H9 (cell line): ENCODE data around the gene GSKIP. TPM values are rescaled to one million over a fixed set of nuclear protein-coding genes. Genes with fewer than 3 reads are reported as not detected.

Experiments used
- DNase-seq: peaks from one replicate; pipeline ENCODE4 v3.0.0-alpha.2; 2017
- H2AFZ ChIP-seq: one replicate; pipeline ENCODE4 v1.6.1; 2013; ENCODE audit warnings: mild to moderate bottlenecking, low read length, control low read depth, moderate library complexity
- H2AK5ac ChIP-seq: 2 replicates; pipeline ENCODE4 v1.6.1; 2013; ENCODE audit warnings: low read length, control low read depth, mixed read lengths; ENCODE audit not compliant: insufficient read length
- H2BK120ac ChIP-seq: one replicate; pipeline ENCODE4 v1.6.1; 2013; ENCODE audit warnings: low read depth, mild to moderate bottlenecking, low read length, control low read depth, inconsistent platforms; ENCODE audit not compliant: poor library complexity, severe bottlenecking
- H2BK12ac ChIP-seq: 2 replicates; pipeline ENCODE4 v1.6.1; 2013; ENCODE audit warnings: low read length, control low read depth, mixed read lengths, low read depth; ENCODE audit not compliant: insufficient read length
- H2BK15ac ChIP-seq: 2 replicates; pipeline ENCODE4 v1.6.1; 2013; ENCODE audit warnings: low read depth, low read length, control low read depth
- H2BK20ac ChIP-seq: one replicate; pipeline ENCODE4 v1.6.1; 2013; ENCODE audit warnings: low read depth, mild to moderate bottlenecking, low read length, control low read depth, inconsistent platforms; ENCODE audit not compliant: poor library complexity, severe bottlenecking
- H2BK5ac ChIP-seq: 2 replicates; pipeline ENCODE4 v1.6.1; 2013; ENCODE audit warnings: low read length, control low read depth, mixed read lengths; ENCODE audit not compliant: insufficient read length
- H3K14ac ChIP-seq: 2 replicates; pipeline ENCODE4 v1.6.1; 2013; ENCODE audit warnings: low read length, control low read depth; ENCODE audit not compliant: insufficient read depth
- H3K18ac ChIP-seq: 2 replicates; pipeline ENCODE4 v1.6.1; 2013; ENCODE audit warnings: low read depth, mild to moderate bottlenecking, mixed read lengths, low read length, control low read depth; ENCODE audit not compliant: insufficient read length
- H3K23ac ChIP-seq: 2 replicates; pipeline ENCODE4 v1.6.1; 2013; ENCODE audit warnings: low read length, control low read depth, mixed read lengths, low read depth; ENCODE audit not compliant: insufficient read length
- H3K23me2 ChIP-seq: 2 replicates; pipeline ENCODE4 v1.6.1; 2013; ENCODE audit warnings: low read depth, mild to moderate bottlenecking, mixed read lengths, low read length, control low read depth; ENCODE audit not compliant: insufficient read length, poor library complexity, severe bottlenecking
- H3K27ac ChIP-seq: 2 replicates; pipeline ENCODE4 v1.5.1; 2013; ENCODE audit warnings: low read length, control low read depth, mixed read lengths, low read depth; ENCODE audit not compliant: insufficient read length
- H3K27me3 ChIP-seq: 2 replicates; pipeline ENCODE4 v1.6.1; 2013; ENCODE audit warnings: low read length, control low read depth, inconsistent platforms; ENCODE audit not compliant: insufficient read depth
- H3K4ac ChIP-seq: 2 replicates; pipeline ENCODE4 v1.6.1; 2013; ENCODE audit warnings: low read depth, mild to moderate bottlenecking, control low read depth, inconsistent platforms, low read length, moderate library complexity
- H3K4me1 ChIP-seq: 2 replicates; pipeline ENCODE4 v1.6.1; 2013; ENCODE audit warnings: low read length, control low read depth, inconsistent platforms; ENCODE audit not compliant: insufficient read depth
- H3K4me2 ChIP-seq: 2 replicates; pipeline ENCODE4 v1.6.1; 2013; ENCODE audit warnings: low read length, control low read depth, mixed read lengths; ENCODE audit not compliant: insufficient read length, insufficient read depth
- H3K56ac ChIP-seq: 2 replicates; pipeline ENCODE4 v1.6.1; 2013; ENCODE audit warnings: low read depth, mild to moderate bottlenecking, mixed read lengths, low read length, control low read depth; ENCODE audit not compliant: insufficient read length
- H3K79me1 ChIP-seq: 2 replicates; pipeline ENCODE4 v1.6.1; 2013; ENCODE audit warnings: low read depth, mild to moderate bottlenecking, moderate library complexity, low read length, control low read depth, inconsistent platforms; ENCODE audit not compliant: insufficient read depth, poor library complexity, severe bottlenecking
- H3K79me2 ChIP-seq: 2 replicates; pipeline ENCODE4 v1.6.1; 2013; ENCODE audit warnings: low read length, control low read depth, inconsistent platforms; ENCODE audit not compliant: insufficient read depth
- H3K9ac ChIP-seq: 2 replicates; pipeline ENCODE4 v1.6.1; 2013; ENCODE audit warnings: low read length, control low read depth, mixed read lengths; ENCODE audit not compliant: insufficient read length; ENCODE audit errors: extremely low read depth
- H3K9me3 ChIP-seq: one replicate; pipeline ENCODE4 v1.6.1; 2013; ENCODE audit warnings: low read depth, low read length, inconsistent platforms; ENCODE audit not compliant: control insufficient read depth
- H3T11ph ChIP-seq: one replicate; pipeline ENCODE4 v1.6.1; 2013; ENCODE audit warnings: mild to moderate bottlenecking, low read length, control low read depth, inconsistent platforms
- H4K20me1 ChIP-seq: one replicate; pipeline ENCODE4 v1.6.1; 2013; ENCODE audit not compliant: control insufficient read depth, insufficient read length, insufficient read depth
- H4K5ac ChIP-seq: 2 replicates; pipeline ENCODE4 v1.6.1; 2013; ENCODE audit warnings: low read depth, mild to moderate bottlenecking, mixed read lengths, low read length, control low read depth; ENCODE audit not compliant: insufficient read length
- H4K8ac ChIP-seq: replicated peaks from 2 replicates; pipeline ENCODE4 v1.6.1; 2013; ENCODE audit warnings: low read length, control low read depth, mixed read lengths, low read depth; ENCODE audit not compliant: insufficient read length
- H4K91ac ChIP-seq: 2 replicates; pipeline ENCODE4 v1.6.1; 2013; ENCODE audit warnings: low read depth, mild to moderate bottlenecking, moderate library complexity, mixed read lengths, low read length, control low read depth; ENCODE audit not compliant: insufficient read length
- H3K27ac Mint-ChIP-seq, 3 experiments: 2 replicates in 2 of 3; 3 replicates in 1 of 3; pipeline ENCODE4 v1.8.0; 2020 to 2021; ENCODE audit warnings: mixed read lengths in 3 of 3, mild to moderate bottlenecking in 1 of 3, moderate library complexity in 1 of 3
- H3K27me3 Mint-ChIP-seq: 2 replicates; pipeline ENCODE4 v1.8.0; 2021; ENCODE audit warnings: low read depth, mild to moderate bottlenecking, moderate library complexity, mixed read lengths
- H3K36me3 Mint-ChIP-seq, 3 experiments: 2 replicates in 2 of 3; 3 replicates in 1 of 3; pipeline ENCODE4 v1.8.0; 2020 to 2021; ENCODE audit warnings: low read depth in 3 of 3, mixed read lengths in 3 of 3; ENCODE audit not compliant: insufficient read depth in 1 of 3
- H3K4me1 Mint-ChIP-seq, 2 experiments: 2 replicates each; pipeline ENCODE4 v1.8.0; 2020; ENCODE audit warnings: mixed read lengths in 2 of 2
- H3K4me3 Mint-ChIP-seq, 2 experiments: 2 replicates in 1 of 2; 3 replicates in 1 of 2; pipeline ENCODE4 v1.8.0; 2020 to 2021; ENCODE audit warnings: mild to moderate bottlenecking in 2 of 2, mixed read lengths in 2 of 2, moderate library complexity in 1 of 2
- H3K9me3 Mint-ChIP-seq, 2 experiments: 2 replicates in 1 of 2; 3 replicates in 1 of 2; pipeline ENCODE4 v1.8.0; 2020; ENCODE audit warnings: mild to moderate bottlenecking in 2 of 2, mixed read lengths in 2 of 2, moderate library complexity in 1 of 2
- WGBS: extraction: QIAGEN DNeasy Blood & Tissue Kit; methylation state at CpG from one replicate; pipeline ENCODE4 v1.1.7; 2013; ENCODE audit warnings: missing lambda C conversion rate, low lambda C conversion rate, mixed read lengths; ENCODE audit not compliant: insufficient read length; ENCODE audit errors: extremely low coverage; 5-methylcytosine and 5-hydroxymethylcytosine counted together
- total RNA-seq: library from RNA; stranded (reverse); gene quantifications from 2 replicates; pipeline ENCODE4 v1.2.1, GENCODE V29; 2021
- TF ChIP-seq, protein P1 (sequence below): fragments of 200-600 bp; sonication (generic); conservative IDR thresholded peaks from 3 replicates; pipeline ENCODE4 v1.8.0; 2021; ENCODE audit warnings: antibody characterized with exemption, mild to moderate bottlenecking

GSKIP gene
- total RNA-seq, 1 experiment from 2014 or later, result 28.6 TPM

GRCh38 chr14:96354246-96354645 lies 9.1 kb upstream of the GSKIP start:
- Histone ChIP-seq H3K9ac (no peak overlapping the region), H3K79me2 (peaks cover 4% of the 10 kb centered on the region; the same call in 1 of the 2 replicates), H3K14ac (no peak overlapping the region), H3K4me1 (peaks cover 5% of the 10 kb centered on the region; the same call in 1 of the 2 replicates), H2BK5ac (no peak overlapping the region), H4K5ac (no peak overlapping the region), H3K23ac (no peak overlapping the region), H2BK12ac (no peak overlapping the region), H3K27me3 (no peaks in the 10 kb centered on the region), H3K4ac (no peak overlapping the region), H3K27ac (no peak overlapping the region), H4K8ac (no peak overlapping the region), H3K56ac (no peak overlapping the region), H2BK20ac (no peak overlapping the region), H2BK15ac (no peak overlapping the region), H3K23me2 (no peaks in the 10 kb centered on the region), H3K18ac (no peak overlapping the region), H4K91ac (no peak overlapping the region), H2AFZ (no peak overlapping the region), H2BK120ac (no peak overlapping the region), H4K20me1 (no peaks in the 10 kb centered on the region), H3T11ph (no peak overlapping the region), H3K79me1 (no peaks in the 10 kb centered on the region), H3K4me2 (no peak overlapping the region), H2AK5ac (no peak overlapping the region), H3K9me3 (no peaks in the 10 kb centered on the region)
- Mint-ChIP-seq H3K9me3 (no peaks in the 10 kb centered on the region), H3K4me3 (no peak overlapping the region), H3K27me3 (no peaks in the 10 kb centered on the region), H3K27ac (no peak overlapping the region), H3K4me1 (peaks cover 16 to 36% of the 10 kb centered on the region in 2 experiments), H3K36me3 (peaks cover 0 to 7% (median 0%) of the 10 kb centered on the region in 3 experiments; a peak in 2 of 7 replicates)
- TF ChIP-seq, protein P1, sequence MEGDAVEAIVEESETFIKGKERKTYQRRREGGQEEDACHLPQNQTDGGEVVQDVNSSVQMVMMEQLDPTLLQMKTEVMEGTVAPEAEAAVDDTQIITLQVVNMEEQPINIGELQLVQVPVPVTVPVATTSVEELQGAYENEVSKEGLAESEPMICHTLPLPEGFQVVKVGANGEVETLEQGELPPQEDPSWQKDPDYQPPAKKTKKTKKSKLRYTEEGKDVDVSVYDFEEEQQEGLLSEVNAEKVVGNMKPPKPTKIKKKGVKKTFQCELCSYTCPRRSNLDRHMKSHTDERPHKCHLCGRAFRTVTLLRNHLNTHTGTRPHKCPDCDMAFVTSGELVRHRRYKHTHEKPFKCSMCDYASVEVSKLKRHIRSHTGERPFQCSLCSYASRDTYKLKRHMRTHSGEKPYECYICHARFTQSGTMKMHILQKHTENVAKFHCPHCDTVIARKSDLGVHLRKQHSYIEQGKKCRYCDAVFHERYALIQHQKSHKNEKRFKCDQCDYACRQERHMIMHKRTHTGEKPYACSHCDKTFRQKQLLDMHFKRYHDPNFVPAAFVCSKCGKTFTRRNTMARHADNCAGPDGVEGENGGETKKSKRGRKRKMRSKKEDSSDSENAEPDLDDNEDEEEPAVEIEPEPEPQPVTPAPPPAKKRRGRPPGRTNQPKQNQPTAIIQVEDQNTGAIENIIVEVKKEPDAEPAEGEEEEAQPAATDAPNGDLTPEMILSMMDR, result no peak
- DNase-seq, result no peak
- no CpG with 5 or more reads among the region's 4 CpGs for WGBS
